HPDE6-E6E7 (cell line): ENCODE measurements around the gene GTPBP6.
"Not testable (repeated sequence)": the region's sequence is repeated elsewhere in the genome, so short reads cannot be mapped to it uniquely, and the experiment has no call there.

ENCODE experiments used
- DNase-seq: peaks from one replicate; pipeline ENCODE4 v3.0.0; 2011; ENCODE audit warnings: missing footprints; ENCODE audit errors: extremely low spot score

The GTPBP6 gene

DNA sequence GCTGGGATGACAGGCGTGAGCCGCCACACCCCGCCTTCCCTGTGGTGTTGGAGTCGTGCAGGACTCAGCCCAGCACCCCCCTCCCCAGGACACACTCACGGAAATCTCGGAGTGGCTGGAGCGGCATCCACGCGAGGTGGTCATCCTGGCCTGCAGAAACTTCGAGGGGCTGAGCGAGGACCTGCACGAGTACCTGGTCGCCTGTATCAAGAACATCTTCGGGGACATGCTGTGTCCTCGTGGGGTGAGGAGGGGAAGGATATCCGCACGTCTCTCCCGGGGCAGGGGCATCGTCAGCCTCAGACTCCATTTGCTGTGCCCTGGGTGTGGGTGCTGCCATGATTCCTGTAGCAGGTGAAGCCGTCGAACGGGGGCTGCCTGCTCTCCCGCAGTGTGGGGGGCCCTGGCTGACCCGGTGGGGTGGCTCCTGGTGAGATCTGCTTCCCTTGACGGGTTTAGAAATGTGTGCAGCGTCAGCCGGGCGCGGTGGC, 27.1 kb downstream of the GTPBP6 start:
- no peak for DNase-seq

DNA sequence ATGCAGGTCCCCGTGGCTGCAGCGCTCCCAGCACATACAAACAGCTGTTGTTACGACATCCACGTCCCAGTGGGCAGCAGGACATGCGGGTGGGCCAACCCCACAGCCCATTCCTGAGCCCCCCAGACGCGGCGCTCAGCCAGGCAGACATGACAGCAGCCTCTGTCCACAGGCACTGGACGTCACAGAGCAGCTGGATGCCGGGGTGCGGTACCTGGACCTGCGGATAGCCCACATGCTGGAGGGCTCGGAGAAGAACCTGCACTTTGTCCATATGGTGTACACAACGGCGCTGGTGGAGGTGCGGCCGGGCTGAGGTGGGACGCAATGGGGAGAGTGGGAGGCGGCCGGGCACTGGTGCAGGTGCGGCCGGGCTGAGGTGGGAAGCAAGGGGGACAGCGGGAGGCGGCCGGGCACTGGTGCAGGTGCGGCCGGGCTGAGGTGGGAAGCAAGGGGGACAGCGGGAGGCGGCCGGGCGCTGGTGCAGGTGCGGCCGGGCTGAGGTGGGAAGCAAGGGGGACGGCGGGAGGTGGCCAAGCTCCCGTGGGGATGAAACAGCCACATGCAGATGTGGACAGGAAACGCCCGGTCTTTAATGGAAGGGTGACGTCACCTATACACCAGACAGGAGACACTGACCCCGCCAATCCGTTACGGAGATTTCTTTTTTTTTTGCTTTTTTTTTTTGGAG, 28.0 kb downstream of the GTPBP6 start:
- no peak for DNase-seq

DNA sequence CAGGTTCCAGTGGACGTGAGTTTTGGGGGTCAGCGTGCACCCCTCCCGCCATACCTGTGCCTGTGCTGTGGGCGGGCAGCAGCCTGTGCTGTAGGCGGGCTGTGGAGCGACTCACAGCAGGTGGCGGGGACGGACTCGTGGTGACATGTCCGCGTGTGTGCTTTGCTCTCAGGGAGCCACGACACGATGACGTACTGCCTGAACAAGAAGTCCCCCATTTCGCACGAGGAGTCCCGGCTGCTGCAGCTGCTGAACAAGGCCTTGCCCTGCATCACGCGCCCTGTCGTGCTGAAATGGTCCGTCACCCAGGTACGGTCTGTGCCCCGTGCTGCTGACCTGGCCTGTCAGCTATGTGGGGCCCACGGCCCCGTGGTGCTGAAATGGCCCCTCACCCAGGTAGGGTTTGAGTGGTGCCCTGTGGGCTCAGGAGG, 30.0 kb downstream of the GTPBP6 start:
- no peak for DNase-seq

DNA sequence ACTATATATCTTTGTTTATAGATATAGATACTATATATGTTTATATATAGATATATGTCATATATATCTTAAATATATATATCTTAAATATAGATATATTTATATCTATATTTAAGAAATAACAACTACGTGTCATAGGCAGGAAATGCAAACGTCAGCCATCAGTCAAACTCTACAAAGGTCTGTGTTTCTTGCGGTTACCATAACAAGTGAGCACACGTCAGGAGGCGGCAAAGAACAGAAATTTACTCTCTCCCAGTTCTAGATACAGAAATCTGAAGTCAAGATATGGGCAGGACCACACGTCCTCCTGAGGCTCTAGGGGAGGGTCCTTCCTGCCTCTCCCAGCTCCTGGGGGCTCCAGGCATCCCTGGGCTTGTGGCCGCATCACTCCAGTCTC, 30.9 kb downstream of the GTPBP6 start:
- DNase-seq, result peak; percentile 63

DNA sequence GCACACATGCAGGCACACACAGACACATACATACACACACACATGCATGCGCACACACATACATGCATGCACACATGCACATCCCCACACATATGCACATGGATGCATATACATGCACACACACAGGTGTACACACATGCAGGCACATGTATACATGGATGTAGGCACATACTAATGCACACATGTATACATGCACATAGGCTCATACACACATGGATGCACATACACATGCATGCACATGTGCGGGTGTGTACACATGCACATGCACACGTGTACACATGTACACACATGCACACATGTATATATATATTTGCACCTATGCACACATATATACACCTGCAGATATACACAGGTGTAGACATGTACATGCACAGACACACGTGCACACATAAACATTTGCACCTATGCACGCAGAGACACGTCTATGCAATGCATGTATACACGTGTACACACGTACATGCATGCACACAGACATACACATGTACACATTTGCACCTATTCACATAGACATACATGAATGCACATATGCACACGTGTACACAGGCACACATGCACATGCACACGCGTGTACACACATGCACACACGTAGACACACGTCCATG, 33.4 kb downstream of the GTPBP6 start:
- DNase-seq, result no peak

DNA sequence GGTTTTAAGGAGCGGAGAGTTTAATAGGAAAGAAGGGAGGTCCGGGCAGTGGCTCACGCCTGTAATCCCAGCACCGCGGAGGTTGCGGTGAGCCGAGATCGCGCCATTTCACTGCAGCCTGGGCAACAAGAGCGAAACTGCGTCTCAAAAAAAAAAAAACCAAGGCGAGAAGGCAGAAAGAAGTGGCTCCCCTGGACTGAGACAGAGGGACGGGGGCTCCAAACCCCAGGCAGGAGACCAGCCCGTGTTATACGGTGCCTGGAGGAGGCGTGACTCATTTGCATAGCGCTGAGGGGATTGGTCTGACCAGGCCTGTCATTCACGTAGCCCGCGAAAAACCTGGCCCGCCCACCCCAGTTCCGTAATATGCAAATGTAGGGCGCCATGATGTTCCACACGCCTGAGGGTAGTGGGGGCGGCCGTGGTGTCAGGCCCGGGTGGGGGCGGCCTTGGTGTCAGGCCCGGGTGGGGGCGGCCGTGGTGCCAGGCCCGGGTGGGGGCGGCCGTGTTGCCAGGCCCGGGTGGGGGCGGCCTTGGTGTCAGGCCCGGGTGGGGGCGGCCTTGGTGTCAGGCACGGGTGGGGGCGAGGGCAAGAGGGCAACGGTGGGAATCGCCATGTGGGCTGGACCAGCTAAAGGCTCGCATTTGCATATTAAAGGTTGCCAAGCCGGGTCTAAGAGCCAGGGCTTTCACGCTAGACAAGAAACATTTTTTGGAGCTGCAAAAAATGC, 35.3 kb downstream of the GTPBP6 start:
- peak; percentile 85 for DNase-seq

DNA sequence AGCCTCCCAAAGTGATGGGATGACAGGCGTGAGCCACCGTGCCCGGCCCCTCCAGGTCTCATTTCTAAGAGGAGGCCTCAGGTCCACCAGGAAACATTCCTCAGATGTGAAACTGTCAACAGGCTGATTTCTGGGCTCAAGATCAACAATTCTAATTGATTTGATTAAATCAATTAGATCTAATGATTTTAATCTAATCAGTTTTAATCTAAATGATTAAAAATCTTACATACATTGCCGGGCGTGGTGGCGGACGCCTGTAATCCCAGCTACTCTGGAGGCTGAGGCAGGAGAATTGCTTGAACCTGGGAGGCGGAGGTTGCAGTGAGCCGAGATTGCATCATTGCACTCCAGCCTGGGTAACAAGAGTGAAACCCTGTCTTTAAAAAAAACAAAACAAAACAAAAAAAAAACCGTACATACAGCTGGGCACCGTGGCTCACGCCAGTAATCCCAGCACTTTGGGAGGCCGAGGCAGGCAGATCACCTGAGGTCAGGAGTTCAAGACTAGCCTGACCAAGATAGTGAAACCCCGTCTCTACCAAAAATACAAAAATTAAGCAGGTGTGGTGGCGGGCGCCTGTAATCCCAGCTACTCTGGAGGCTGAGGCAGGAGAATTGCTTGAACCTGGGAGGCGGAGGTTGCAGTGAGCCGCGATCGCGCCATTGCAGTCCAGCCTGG, 36.5 kb downstream of the GTPBP6 start:
- not testable (repeated sequence) for DNase-seq

DNA sequence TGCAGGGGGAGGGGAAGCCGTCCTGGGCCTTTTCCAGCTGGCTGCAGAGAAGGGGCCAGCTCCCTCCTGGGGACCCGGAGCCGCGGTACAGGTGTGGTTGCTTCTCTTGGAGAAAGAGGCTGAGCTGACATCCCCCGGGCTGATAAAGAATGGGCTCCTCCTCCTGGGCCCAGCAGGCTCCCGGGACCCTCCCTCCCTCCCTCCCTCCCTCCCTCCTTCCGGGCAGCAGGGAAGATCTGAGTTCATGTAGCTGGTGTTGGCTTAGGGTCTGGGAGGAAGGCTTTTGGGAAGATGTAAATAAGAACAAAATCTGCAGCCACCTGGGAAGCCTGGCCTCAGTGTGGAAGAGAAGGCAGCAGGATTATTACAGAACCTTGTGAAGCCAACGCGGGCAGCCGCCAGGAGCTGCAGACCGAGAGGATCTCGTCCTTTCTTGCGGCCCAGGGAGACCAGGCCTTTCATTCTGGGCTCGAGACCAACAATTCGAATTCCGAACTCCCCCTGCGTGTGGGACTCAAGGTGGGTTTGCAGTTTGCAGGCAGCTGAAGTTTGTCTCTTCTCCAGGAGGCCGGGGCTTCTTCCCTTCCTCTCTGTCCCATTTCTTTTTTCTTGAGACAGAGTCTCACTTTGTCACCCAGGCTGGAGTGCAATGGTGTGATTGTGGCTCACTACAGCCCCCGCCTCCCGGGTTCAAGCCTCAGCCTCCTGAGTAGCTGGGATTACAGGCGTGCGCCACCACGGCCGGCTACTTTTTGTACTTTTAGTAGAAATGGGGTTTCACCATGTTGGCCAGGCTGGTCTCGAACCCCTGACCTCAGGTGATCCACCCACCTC, 37.2 kb downstream of the GTPBP6 start, which contains the start of gene PLCXD1:
PLCXD1 (plus strand) TSS at position 216 of the 834 bp plus-strand sequence. CDS start 2,807 bp downstream, outside the sequence.
- DNase-seq, result no peak

DNA sequence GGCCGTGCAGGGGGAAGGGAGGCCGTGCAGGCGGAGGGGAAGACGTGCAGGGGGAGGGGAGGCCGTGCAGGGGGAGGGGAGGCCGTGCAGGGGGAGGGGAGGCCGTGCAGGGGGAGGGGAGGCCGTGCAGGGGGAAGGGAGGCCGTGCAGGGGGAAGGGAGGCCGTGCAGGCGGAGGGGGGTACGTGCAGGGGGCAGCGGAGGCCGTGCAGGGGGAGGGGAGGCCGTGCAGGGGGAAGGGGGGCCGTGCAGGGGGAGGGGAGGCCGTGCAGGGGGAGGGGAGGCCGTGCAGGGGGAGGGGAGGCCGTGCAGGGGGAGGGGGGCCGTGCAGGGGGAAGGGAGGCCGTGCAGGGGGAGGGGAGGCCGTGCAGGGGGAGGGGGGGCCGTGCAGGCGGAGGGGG, 37.9 kb downstream of the GTPBP6 start:
- DNase-seq, result not testable (repeated sequence)

DNA sequence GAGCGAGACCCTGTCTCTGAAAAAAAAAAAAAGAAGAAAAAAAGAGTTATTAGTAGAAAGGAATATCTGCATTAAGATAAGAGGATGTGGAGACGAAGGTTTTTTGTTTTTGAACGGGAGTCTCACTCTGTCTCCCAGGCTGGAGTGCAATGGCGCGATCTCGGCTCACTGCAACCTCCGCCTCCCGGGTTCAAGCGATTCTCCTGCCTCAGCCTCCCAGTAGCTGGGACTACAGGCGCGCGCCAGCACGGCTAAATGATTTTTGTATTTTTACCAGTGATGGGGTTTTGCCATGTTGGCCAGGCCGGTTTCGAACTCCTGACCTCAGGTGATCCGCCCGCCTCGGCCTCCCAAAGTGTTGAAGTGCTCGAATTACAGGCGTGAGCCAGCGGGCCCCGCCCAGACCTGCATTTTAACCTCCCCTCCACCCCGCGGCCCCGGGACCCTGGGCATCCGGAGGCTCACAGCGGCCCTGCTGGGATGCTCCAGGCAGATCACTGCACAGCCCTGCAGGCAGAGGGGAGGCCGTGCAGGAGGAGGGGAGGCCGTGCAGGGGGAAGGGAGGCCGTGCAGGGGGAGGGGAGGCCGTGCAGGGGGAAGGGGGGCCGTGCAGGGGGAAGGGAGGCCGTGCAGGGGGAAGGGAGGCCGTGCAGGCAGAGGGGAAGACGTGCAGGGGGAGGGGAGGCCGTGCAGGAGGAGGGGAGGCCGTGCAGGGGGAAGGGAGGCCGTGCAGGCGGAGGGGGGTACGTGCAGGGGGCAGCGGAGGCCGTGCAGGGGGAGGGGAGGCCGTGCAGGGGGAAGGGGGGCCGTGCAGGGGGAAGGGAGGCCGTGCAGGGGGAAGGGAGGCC, 38.6 kb downstream of the GTPBP6 start:
- not testable (repeated sequence) for DNase-seq

DNA sequence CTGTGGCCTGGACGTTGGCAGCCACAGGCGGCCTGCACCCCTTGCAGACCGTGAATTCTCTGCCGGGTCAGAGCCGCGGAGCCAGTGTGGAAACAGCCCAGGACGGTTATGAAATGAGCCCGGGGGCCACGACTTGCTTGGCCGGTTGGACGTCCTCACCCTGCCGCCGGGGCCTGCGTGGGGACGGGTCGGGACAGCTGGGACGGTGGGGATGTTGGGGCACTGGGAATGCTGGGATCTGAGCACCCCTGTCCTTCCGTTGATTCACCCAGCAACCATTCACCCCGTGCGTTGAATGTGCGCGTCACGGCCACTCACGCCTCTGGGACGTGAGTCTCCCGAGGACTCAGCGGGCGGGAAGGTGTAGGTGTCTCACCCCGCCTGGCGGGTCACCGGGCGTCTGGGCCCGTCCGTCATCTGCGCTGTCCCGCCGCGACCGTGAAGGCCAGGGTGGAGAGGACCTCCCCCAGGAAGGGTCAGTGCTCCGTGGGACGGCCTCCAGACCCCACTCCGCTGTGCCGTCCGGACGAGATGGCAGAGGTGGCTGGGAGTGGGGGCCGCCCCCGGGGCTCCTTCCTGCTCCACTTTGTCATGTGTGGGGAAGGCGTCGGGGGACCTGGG, 41.9 kb downstream of the GTPBP6 start:
- peak; percentile 68 for DNase-seq

DNA sequence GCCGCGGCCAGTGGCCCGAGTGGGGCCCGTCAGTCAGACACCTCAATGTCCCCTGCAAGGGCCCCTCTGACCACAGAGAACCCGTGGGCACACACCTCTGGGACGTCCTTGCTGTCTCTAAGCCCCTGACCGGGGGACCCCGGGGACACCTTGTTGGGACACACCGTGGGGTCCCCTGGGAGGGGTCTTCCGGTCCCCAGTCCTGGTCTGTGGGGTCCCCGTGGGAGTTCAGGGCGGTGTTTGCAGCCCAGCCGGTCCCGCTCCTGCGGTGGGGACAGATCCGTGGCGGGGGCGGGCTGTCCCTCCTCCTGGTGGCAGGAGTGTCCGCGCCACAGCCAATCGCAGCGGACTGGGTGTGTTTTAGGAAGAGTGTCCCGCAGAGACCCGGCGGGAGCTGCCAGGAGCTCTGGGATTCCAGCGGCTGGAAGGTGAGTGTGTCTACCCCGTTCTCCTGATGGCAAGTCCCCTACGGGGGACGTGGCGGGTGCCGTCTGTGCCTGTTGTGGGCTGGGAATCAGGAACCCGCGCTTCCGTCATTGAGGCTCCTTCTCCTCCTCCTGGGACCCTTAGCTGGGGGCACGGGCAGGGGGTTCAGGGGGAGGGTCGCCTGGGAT, 42.5 kb downstream of the GTPBP6 start:
- no peak for DNase-seq

DNA sequence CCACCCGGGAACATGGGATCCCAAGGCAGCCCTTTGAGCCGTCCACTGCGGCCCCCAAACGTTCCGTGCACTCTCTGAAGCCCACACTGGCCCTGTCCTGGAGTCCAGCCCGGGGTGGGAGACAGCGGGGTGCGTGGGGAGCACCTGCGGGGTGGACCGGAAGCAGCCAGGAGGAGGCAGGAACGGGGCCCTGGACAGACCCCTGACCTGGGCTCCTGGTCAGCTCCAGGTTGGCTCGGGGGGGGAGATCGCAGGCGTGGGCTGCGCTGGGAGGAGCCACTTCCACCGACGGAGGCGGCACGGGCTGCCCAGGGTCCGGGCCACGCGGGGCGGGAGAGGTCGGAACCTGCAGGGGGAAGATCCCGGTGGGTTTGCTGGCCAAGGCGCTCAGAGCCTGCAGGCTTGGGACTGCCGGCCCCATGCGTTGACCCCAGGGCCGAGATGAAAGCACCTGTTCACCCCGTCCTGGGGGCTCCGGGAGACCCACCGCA, 43.1 kb downstream of the GTPBP6 start:
- DNase-seq, result no peak

DNA sequence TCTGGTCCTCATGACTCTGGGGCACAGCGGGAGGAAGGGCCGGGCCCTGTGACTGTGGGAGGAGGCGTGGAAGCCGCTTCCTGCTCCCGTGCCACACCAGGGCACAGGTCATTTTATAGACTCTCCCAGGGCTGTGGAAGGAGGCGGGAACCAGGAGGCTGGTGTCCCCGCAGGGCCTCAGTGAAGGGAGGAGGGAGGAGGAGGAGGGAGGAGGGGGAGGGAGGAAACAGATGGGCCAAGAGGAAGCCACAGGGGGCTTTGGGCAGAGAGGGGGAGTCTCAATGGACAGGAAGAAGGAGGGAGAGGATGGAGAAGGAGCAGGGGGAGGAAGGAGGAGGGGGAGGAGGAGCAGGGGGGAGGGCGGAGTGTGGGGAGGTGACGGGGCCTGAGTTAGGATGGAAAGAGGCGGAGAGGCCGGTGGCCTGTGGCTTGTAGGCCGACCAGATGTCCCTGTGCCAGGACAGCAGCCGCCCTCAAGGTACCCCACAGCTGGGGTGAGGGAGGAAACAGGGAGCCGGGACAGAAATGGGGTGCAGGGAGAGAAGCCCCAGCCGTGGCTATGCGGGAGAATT, 43.6 kb downstream of the GTPBP6 start:
- no peak for DNase-seq

DNA sequence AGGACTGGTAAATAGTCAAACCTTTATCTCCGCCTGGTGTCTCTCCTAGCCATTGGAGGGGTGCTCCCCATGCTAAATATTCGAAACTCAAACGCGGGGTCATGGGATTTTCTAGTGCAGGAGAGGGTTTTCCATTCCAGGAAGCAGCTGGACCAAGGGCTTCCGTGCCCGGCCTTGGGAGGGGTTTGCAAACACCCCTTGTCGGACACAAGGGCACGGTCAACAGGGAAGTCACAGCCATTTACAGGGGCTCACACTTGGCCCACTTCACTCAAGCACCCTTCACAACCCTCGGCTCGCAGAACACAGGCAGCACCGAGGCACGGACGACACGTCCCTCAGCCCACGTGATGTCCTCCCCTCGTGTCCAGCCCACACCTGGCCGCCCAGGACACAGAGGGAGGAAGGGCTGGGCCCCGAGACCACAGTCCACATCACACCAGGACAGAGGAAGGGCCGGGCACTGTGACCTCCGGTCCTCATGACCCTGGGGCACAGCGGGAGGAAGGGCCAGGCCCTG, 47.7 kb downstream of the GTPBP6 start:
- DNase-seq, result no peak

DNA sequence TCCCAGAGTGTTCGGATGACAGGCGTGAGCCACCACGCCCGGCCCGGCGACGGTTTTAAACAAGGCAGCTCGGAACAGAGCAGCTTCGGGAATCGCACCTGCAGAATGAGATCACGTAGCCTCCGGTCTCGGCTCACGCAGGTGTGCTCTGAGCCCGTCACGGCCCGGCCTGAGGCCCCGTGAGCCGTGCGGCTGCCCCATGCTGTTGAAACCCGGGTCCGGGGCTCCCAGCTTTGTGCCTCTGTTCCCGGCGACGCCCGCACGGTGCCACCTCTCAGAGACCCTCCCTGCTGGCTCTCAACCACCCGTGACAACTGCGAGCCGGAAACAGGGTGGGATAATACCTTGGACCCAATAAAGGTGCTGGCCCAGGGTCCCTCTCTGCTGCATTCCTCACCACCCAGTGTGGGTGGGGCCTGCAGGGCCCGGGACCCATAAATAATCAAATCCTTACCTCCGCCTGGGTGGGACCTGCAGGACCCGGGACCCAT, 50.8 kb downstream of the GTPBP6 start:
- no peak for DNase-seq

DNA sequence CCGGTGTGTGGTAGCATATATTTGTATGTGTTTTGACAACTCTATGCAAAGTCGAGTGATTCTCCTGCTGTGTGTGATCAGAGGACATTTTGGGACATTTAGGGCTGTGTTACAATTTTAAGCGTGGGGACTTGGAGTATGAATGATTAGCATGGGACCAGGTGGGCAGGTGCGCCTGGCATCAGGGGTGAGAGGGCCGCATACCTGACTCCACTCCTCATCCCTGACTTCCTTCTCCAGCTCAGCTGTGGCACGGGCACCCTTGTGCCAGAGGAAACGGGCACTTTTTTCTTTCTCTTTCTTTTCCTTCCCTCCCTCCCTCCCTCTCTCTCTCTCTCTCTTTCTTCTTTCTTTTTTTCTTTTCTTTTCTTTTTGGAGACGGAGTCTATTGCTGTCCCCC, 53.1 kb downstream of the GTPBP6 start:
- no peak for DNase-seq
